HEK293T (cell line): Measurements from ENCODE around the gene IL20RA.
"Not testable (repeated sequence)": the region's sequence is repeated elsewhere in the genome, so short reads cannot be mapped to it uniquely, and the experiment has no call there.

Experiments used
- CTCF ChIA-PET: fragments of 350-600 bp; formaldehyde crosslinking; extraction: SDS; loops from one replicate; lab custom pipeline; 2021; ENCODE audit warnings: antibody characterized with exemption, inconsistent platforms; lab: Yijun Ruan, JAX
- POLR2A ChIA-PET: fragments of 350-600 bp; formaldehyde crosslinking; extraction: SDS; loops from one replicate; lab custom pipeline; 2020; ENCODE audit warnings: antibody characterized with exemption, inconsistent platforms; lab: Yijun Ruan, JAX
- DNase-seq: peaks from one replicate; pipeline ENCODE4 v3.0.0; 2012; ENCODE audit warnings: mixed read lengths; ENCODE audit errors: extremely low spot score
- ARNT ChIP-seq: fragments of 450-650 bp; IDR thresholded peaks from 2 replicates; pipeline ENCODE4 v1.6.1; 2017; ENCODE audit warnings: mild to moderate bottlenecking
- BHLHE40 ChIP-seq: fragments of 450-650 bp; IDR thresholded peaks from 2 replicates; pipeline ENCODE4 v1.6.1; 2016; ENCODE audit warnings: mild to moderate bottlenecking, moderate library complexity, borderline replicate concordance
- CTBP1 ChIP-seq: fragments of 450-650 bp; IDR thresholded peaks from 2 replicates; pipeline ENCODE4 v1.6.1; 2016; ENCODE audit warnings: borderline replicate concordance
- ELF4 ChIP-seq: fragments of 450-650 bp; IDR thresholded peaks from 2 replicates; pipeline ENCODE4 v1.6.1; 2017; ENCODE audit warnings: antibody characterized with exemption
- FOXA1 ChIP-seq: fragments of 450-650 bp; IDR thresholded peaks from 2 replicates; pipeline ENCODE4 v1.6.1; 2016; ENCODE audit warnings: mild to moderate bottlenecking
- FOXK2 ChIP-seq: fragments of 450-650 bp; IDR thresholded peaks from 2 replicates; pipeline ENCODE4 v1.6.1; 2016; ENCODE audit warnings: mild to moderate bottlenecking
- FOXM1 ChIP-seq: fragments of 450-650 bp; IDR thresholded peaks from 2 replicates; pipeline ENCODE4 v1.6.1; 2017; ENCODE audit warnings: mild to moderate bottlenecking, borderline replicate concordance
- HDGF ChIP-seq: fragments of 450-650 bp; IDR thresholded peaks from 2 replicates; pipeline ENCODE4 v1.6.1; 2017; ENCODE audit warnings: antibody characterized with exemption, borderline replicate concordance
- L3MBTL2 ChIP-seq: fragments of 450-650 bp; conservative IDR thresholded peaks from 2 replicates; pipeline ENCODE4 v1.6.1; 2016; ENCODE audit warnings: mild to moderate bottlenecking
- LEF1 ChIP-seq: fragments of 450-650 bp; IDR thresholded peaks from 2 replicates; pipeline ENCODE4 v1.6.1; 2017; ENCODE audit warnings: mild to moderate bottlenecking, borderline replicate concordance
- NFRKB ChIP-seq: fragments of 450-650 bp; IDR thresholded peaks from 2 replicates; pipeline ENCODE4 v1.6.1; 2016; ENCODE audit warnings: mild to moderate bottlenecking, moderate library complexity
- PKNOX1 ChIP-seq: fragments of 450-650 bp; IDR thresholded peaks from 2 replicates; pipeline ENCODE4 v1.6.1; 2016
- SP1 ChIP-seq: fragments of 450-650 bp; IDR thresholded peaks from 2 replicates; pipeline ENCODE4 v1.6.1; 2017
- SUZ12 ChIP-seq: fragments of 450-650 bp; IDR thresholded peaks from 2 replicates; pipeline ENCODE4 v1.6.1; 2016; ENCODE audit warnings: mild to moderate bottlenecking
- TARDBP ChIP-seq: fragments of 450-650 bp; IDR thresholded peaks from 2 replicates; pipeline ENCODE4 v1.6.1; 2016
- ZNF384 ChIP-seq: fragments of 450-650 bp; IDR thresholded peaks from 2 replicates; pipeline ENCODE4 v1.6.1; 2016

Gene IL20RA

GRCh38 chr6:136980070-136980469 lies 64.7 kb downstream of the IL20RA start:
- DNase-seq: no peak
- POLR2A ChIA-PET: no interaction called here
- no peak for TF ChIP-seq TARDBP
- TF ChIP-seq ELF4: no peak
- TF ChIP-seq FOXM1: no peak
- no peak for TF ChIP-seq SUZ12
- TF ChIP-seq L3MBTL2: no peak
- no peak for TF ChIP-seq FOXK2
- no peak for TF ChIP-seq SP1
- no peak for TF ChIP-seq FOXA1
- no peak for TF ChIP-seq NFRKB
- TF ChIP-seq CTBP1: no peak
- TF ChIP-seq ZNF384: no peak
- TF ChIP-seq HDGF: no peak
- TF ChIP-seq PKNOX1: no peak
- CTCF ChIA-PET: interaction anchor here (0.6 kb wide), 1 partner anchor 13 kb away, joined by 5 read pairs; no protein-coding TSS in a partner anchor

GRCh38 chr6:136979206-136979605 lies 65.6 kb downstream of the IL20RA start:
- POLR2A ChIA-PET: no interaction called here
- DNase-seq: no peak
- CTCF ChIA-PET: no interaction called here
- no peak for TF ChIP-seq ELF4
- TF ChIP-seq L3MBTL2: no peak

GRCh38 chr6:136977075-136977474 lies 67.7 kb downstream of the IL20RA start:
- POLR2A ChIA-PET: no interaction called here

GRCh38 chr6:136975089-136975715 lies 69.6 kb downstream of the IL20RA start:
- POLR2A ChIA-PET: no interaction called here

More at GRCh38 chr6:136977075-136977474, 67.7 kb downstream of the IL20RA start:
- DNase-seq: no peak
- CTCF ChIA-PET: no interaction called here
- TF ChIP-seq ELF4 (no peak), TARDBP (no peak), SUZ12 (no peak), CTBP1 (no peak), ARNT (no peak), BHLHE40 (no peak), ZNF384 (no peak), HDGF (no peak)

DNA sequence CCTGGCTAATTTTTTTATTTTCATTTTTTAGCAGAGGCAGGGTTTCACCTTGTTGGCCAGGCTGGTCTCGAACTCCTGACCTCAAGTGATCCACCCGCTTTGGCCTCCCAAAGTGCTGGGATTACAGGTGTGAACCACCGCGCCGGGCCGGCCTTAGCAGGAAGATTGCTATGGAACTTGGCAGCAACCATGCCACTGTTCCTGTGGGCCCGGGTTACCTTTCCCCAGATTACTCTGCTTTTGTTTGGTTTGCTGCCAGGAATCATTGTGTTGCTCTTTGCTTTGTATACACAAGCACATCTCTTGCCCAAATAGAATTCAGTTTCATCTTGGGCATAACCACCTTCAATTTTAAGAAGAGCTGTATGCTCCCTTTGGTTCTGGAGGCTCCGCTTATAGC lies 71.0 kb downstream of the IL20RA start:
- POLR2A ChIA-PET, DNase-seq, CTCF ChIA-PET: not testable (repeated sequence)

More at GRCh38 chr6:136975089-136975715, 69.6 kb downstream of the IL20RA start:
- DNase-seq: no peak
- CTCF ChIA-PET: no interaction called here
- TF ChIP-seq ZNF384 (no peak), LEF1 (no peak), SUZ12 (no peak), FOXM1 (no peak), L3MBTL2 (no peak), FOXK2 (no peak)

DNA sequence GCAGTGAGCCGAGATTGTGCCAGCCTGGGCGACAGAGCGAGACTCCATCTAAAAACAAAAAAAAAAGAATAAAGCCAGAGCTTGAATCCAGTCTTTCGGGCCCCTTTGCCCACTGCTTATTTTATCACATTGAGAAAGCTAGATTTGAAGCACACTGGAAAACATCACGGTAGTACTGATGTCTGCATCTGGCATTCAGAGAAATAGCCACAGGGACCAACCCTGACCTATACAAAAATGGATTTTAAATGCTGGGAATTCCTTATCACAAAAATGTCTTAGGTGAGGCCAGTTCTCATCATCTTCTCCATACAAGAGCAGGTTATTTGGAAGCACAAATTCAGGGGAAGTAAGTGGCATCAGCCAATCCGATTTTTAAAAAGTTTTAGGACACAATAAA lies 73.2 kb downstream of the IL20RA start:
- TF ChIP-seq PKNOX1 (no peak), SP1 (no peak), FOXK2 (no peak), NFRKB (no peak), L3MBTL2 (no peak), SUZ12 (no peak), FOXM1 (no peak), FOXA1 (no peak), TARDBP (no peak)
- DNase-seq: no peak
- CTCF ChIA-PET: no interaction called here
- POLR2A ChIA-PET: interaction anchor here (0.7 to 1.0 kb wide), 2 partner anchors 13 to 18 kb away, joined by 3 to 4 read pairs; no protein-coding TSS in a partner anchor

GRCh38 chr6:136969930-136970329 lies 74.8 kb downstream of the IL20RA start:
- TF ChIP-seq FOXA1 (no peak), CTBP1 (no peak), SUZ12 (no peak), ZNF384 (no peak), HDGF (no peak), FOXM1 (no peak), L3MBTL2 (no peak), TARDBP (no peak), ARNT (no peak)
- DNase-seq: no peak
- ChIA-PET CTCF (no interaction called here), POLR2A (no interaction called here)

DNA sequence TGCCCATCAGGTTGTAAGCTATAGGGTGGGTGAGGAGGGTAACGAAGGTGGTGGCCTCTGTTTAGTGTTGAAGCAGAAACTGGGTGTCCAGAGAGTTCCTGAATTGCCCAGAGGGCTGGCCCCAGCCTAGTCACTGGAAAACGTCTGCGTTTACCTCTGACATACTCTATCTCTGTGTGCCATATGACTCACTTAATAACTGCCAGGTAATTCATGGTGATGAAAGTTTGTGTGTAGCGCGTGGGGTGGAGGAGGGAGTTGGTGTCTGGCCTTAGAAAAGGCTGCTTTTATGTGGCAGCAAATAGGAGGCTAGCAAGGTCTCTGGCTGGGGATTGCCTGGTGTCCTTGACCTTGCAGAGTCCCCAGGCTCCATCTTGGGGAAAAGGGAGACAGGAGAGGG lies 75.3 kb downstream of the IL20RA start:
- CTCF ChIA-PET: interaction anchor here (1.2 kb wide), 1 partner anchor 26 kb away, joined by 3 read pairs; no protein-coding TSS in a partner anchor
- DNase-seq: no peak
- TF ChIP-seq FOXM1 (no peak), TARDBP (no peak), ELF4 (no peak)
- POLR2A ChIA-PET: no interaction called here
